Fibroblast of skin of left quadriceps (primary cell): ENCODE measurements around the gene CDSN.
"Not testable (repeated sequence)": the region's sequence is repeated elsewhere in the genome, so short reads cannot be mapped to it uniquely, and the experiment has no call there.

Experiments
- DNase-seq, 2 experiments: peaks; one replicate each; pipeline ENCODE4 v3.0.0-alpha.2; 2013; ENCODE audit warnings: low read depth in 2 of 2

The CDSN gene

GRCh38 chr6:31120151-31120915 lies at the start of gene CDSN:
CDSN (minus strand) TSS chr6:31120446; CDS start chr6:31120419, 27 bp downstream.
- DNase-seq = no peak

GRCh38 chr6:31169123-31169857 lies 49.0 kb upstream of the CDSN start:
- no peak for DNase-seq

GRCh38 chr6:31168606-31169005 lies 48.4 kb upstream of the CDSN start:
- DNase-seq = no peak

- no peak for DNase-seq
These were observed 45.7 kb upstream of the CDSN start for GRCh38 chr6:31165986-31166385.

- DNase-seq = not testable (repeated sequence)
These were observed 45.0 kb upstream of the CDSN start for GRCh38 chr6:31165064-31165832.

GRCh38 chr6:31164475-31165063 lies 44.3 kb upstream of the CDSN start:
- not testable (repeated sequence) for DNase-seq

GRCh38 chr6:31163922-31164321 lies 43.7 kb upstream of the CDSN start:
- DNase-seq = no peak

GRCh38 chr6:31162463-31163165 lies 42.4 kb upstream of the CDSN start:
- no peak for DNase-seq

- DNase-seq = no peak
These were observed 41.2 kb upstream of the CDSN start for GRCh38 chr6:31161216-31162126.

GRCh38 chr6:31158863-31159855 lies 38.9 kb upstream of the CDSN start:
- DNase-seq = no peak

GRCh38 chr6:31158140-31158862 lies 38.1 kb upstream of the CDSN start, which contains the start of gene TCF19:
TCF19 (plus strand) TSS chr6:31158589; CDS start chr6:31159470, 881 bp downstream.
- DNase-seq = peak; percentile 99

- DNase-seq = no peak
These were observed 37.4 kb upstream of the CDSN start, which contains the start of gene CCHCR1 for GRCh38 chr6:31157513-31158139. CCHCR1 (minus strand) TSS chr6:31157802; CDS start chr6:31157600, 202 bp downstream.

GRCh38 chr6:31156641-31157040 lies 36.4 kb upstream of the CDSN start:
- no peak for DNase-seq

- no peak for DNase-seq
These were observed 34.2 kb upstream of the CDSN start for GRCh38 chr6:31154436-31154835.

GRCh38 chr6:31152781-31153180 lies 32.5 kb upstream of the CDSN start:
- no peak for DNase-seq

- no peak for DNase-seq
These were observed 29.7 kb upstream of the CDSN start for GRCh38 chr6:31149827-31150447.

- no peak for DNase-seq
These were observed 25.1 kb upstream of the CDSN start for GRCh38 chr6:31145386-31145785.
